ENCODE measurements around the gene HRH1.

DNA sequence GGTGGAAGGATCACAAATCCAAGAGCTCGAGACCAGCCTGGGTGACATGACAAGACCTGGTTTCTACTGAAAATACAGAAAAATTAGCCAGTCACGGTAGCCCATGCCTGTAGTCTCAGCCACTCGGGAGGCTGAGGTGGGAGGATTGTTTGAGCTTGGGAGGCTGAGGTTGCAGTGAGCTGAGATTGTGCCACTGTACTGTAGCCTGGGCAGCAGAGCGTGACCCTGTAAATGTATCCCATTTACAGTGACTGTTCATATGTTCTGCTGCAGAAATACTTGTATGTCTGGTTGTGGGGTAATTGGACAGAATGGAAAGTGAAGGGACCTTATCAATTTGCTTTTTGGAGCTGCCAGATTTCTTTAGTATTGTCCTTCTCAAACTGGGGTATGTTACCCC, 142.8 kb downstream of the HRH1 start:
- no peak for TF ChIP-seq POLR2A (IDR thresholded peaks at IDR 0.05)
- TF ChIP-seq, protein P1, sequence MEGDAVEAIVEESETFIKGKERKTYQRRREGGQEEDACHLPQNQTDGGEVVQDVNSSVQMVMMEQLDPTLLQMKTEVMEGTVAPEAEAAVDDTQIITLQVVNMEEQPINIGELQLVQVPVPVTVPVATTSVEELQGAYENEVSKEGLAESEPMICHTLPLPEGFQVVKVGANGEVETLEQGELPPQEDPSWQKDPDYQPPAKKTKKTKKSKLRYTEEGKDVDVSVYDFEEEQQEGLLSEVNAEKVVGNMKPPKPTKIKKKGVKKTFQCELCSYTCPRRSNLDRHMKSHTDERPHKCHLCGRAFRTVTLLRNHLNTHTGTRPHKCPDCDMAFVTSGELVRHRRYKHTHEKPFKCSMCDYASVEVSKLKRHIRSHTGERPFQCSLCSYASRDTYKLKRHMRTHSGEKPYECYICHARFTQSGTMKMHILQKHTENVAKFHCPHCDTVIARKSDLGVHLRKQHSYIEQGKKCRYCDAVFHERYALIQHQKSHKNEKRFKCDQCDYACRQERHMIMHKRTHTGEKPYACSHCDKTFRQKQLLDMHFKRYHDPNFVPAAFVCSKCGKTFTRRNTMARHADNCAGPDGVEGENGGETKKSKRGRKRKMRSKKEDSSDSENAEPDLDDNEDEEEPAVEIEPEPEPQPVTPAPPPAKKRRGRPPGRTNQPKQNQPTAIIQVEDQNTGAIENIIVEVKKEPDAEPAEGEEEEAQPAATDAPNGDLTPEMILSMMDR (IDR thresholded peaks at IDR 0.05): no peak

Data from heart left ventricle (tissue), 13 donors.